ENCODE measurements around the gene CRY1. TPM values are rescaled to one million over a fixed set of nuclear protein-coding genes. Genes with fewer than 3 reads are reported as not detected.

CRY1 gene
- total and polyA plus RNA-seq, 2 of the 4 experiments (the other 2 are of a cell fraction) = 5.9 to 9.9 TPM

DNA sequence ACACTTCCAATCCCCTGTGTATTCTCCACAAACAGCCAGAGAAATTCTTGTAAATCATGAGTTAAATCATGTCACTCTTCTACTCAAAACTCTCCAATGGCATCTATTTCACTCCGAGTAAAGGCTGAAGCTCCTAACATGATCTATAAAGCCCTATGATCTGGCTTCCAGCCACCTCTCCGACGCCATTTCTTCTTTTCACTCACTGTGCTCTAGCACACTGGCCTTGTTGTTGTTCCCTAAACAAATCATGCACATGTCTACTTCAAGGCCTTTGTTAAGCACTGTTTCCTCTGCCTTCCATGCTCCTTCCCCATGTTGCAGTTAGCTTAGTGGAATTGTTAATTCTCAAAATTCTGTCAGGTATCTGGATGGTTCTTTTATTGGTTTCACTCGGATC is 76.3 kb downstream of the CRY1 start:
- H4K20me1 ChIP-seq (ENCODE audit: insufficient read depth, low read length) = no peaks in the 10 kb centered on the region
- H3K27me3 ChIP-seq (ENCODE audit: control insufficient read depth, insufficient read depth, low read length) = no peaks in the 10 kb centered on the region
- H4K8ac ChIP-seq (ENCODE audit: low read depth in 2 of 2, low read length in 2 of 2) = no peak overlapping the region
- no peak overlapping the region for H2BK5ac ChIP-seq (ENCODE audit: low read depth, low read length, poor library complexity, severe bottlenecking)
- ChIA-PET CTCF (no interaction called here), POLR2A (ENCODE audit: unreplicated experiment) (no interaction called here)
- no peak overlapping the region for H2AK9ac ChIP-seq (replicated peaks; ENCODE audit: low read depth, low read length, poor library complexity)
- no peak overlapping the region for H3K4me2 ChIP-seq (ENCODE audit: low read depth, low read length)
- no peak overlapping the region for H2BK120ac ChIP-seq (ENCODE audit: low read depth, low read length)
- H3K56ac ChIP-seq (ENCODE audit: extremely low read depth, insufficient read depth, low read length) = no peak overlapping the region
- in situ Hi-C loops (cut with MboI; ENCODE audit: low sequenced_read_pairs) (no loop called here), dilution Hi-C loops (cut with HindIII; ENCODE audit: low sequenced_read_pairs, unreplicated experiment) (no loop called here), intact Hi-C loops (cut with micrococcal nuclease) (no loop called here)
- H3K9ac ChIP-seq (ENCODE audit: low read depth, low read length) = no peak overlapping the region
- peaks cover 0 to 5% of the 10 kb centered on the region in 2 experiments; a peak in 3 of 4 replicates for H3K79me1 ChIP-seq (ENCODE audit: low read depth in 1 of 2, low read length in 2 of 2)
- no peaks in the 10 kb centered on the region for H3K9me3 ChIP-seq (ENCODE audit: control insufficient read depth, insufficient read depth, low read length)
- WGBS, 2 experiments (ENCODE audit: extremely low coverage in 2 of 2, insufficient read length in 1 of 2) = no CpG with 5 or more reads among the region's 4 CpGs
- no peak for DNase-seq
- no peak overlapping the region for H2BK20ac ChIP-seq (ENCODE audit: low read depth, low read length)
- BruUV-seq (replicated peaks) = no TSS peak
- no peak overlapping the region for H3K18ac ChIP-seq (ENCODE audit: low read depth, low read length)
- no peak overlapping the region for H3K4ac ChIP-seq (ENCODE audit: low read depth, low read length)
- no peak overlapping the region for H2AFZ ChIP-seq (replicated peaks; ENCODE audit: low read length, poor library complexity)
- no peaks in the 10 kb centered on the region for H3K4me1 ChIP-seq (ENCODE audit: control insufficient read depth, insufficient read depth, low read length)
- H3K23ac ChIP-seq (ENCODE audit: low read depth, low read length) = no peak overlapping the region
- H2BK15ac ChIP-seq (ENCODE audit: low read depth, low read length) = no peak overlapping the region
- no peaks in the 10 kb centered on the region for H3K9me1 ChIP-seq (ENCODE audit: insufficient read depth, low read length)
- no peak overlapping the region for H4K91ac ChIP-seq (ENCODE audit: insufficient read depth, low read depth, low read length)
- no peak overlapping the region for H3K4me3 ChIP-seq (ENCODE audit: insufficient read depth, low read depth, low read length)
- TF ChIP-seq RCOR1 (IDR thresholded peaks at IDR 0.05; ENCODE audit: insufficient replicate concordance, low read length) = no peak
- TF ChIP-seq CEBPB (IDR thresholded peaks at IDR 0.05; ENCODE audit: low read depth, low read length) = no peak
- TF ChIP-seq SMC3 (IDR thresholded peaks at IDR 0.05; ENCODE audit: low read depth, low read length) = no peak
- TF ChIP-seq RFX5 (IDR thresholded peaks at IDR 0.05; ENCODE audit: low read depth, low read length) = no peak
- no peak for TF ChIP-seq CHD1 (IDR thresholded peaks at IDR 0.05; ENCODE audit: low read depth, low read length)
- TF ChIP-seq MAFK (IDR thresholded peaks at IDR 0.05; ENCODE audit: low read depth, low read length) = no peak
- no peak for TF ChIP-seq FOS (IDR thresholded peaks at IDR 0.05; ENCODE audit: low read depth, low read length)
- TF ChIP-seq, protein P1, sequence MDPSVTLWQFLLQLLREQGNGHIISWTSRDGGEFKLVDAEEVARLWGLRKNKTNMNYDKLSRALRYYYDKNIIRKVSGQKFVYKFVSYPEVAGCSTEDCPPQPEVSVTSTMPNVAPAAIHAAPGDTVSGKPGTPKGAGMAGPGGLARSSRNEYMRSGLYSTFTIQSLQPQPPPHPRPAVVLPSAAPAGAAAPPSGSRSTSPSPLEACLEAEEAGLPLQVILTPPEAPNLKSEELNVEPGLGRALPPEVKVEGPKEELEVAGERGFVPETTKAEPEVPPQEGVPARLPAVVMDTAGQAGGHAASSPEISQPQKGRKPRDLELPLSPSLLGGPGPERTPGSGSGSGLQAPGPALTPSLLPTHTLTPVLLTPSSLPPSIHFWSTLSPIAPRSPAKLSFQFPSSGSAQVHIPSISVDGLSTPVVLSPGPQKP (IDR thresholded peaks at IDR 0.05; ENCODE audit: borderline replicate concordance, low read depth, low read length) = no peak
- no peak for TF ChIP-seq POLR2A (IDR thresholded peaks at IDR 0.05; ENCODE audit: low read depth, low read length)
- TF ChIP-seq, protein P2, sequence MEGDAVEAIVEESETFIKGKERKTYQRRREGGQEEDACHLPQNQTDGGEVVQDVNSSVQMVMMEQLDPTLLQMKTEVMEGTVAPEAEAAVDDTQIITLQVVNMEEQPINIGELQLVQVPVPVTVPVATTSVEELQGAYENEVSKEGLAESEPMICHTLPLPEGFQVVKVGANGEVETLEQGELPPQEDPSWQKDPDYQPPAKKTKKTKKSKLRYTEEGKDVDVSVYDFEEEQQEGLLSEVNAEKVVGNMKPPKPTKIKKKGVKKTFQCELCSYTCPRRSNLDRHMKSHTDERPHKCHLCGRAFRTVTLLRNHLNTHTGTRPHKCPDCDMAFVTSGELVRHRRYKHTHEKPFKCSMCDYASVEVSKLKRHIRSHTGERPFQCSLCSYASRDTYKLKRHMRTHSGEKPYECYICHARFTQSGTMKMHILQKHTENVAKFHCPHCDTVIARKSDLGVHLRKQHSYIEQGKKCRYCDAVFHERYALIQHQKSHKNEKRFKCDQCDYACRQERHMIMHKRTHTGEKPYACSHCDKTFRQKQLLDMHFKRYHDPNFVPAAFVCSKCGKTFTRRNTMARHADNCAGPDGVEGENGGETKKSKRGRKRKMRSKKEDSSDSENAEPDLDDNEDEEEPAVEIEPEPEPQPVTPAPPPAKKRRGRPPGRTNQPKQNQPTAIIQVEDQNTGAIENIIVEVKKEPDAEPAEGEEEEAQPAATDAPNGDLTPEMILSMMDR (conservative IDR thresholded peaks at IDR 0.05; ENCODE audit: low read depth, low read length) = no peak
- H3K36me3 ChIP-seq (ENCODE audit: control insufficient read depth, insufficient read depth, low read length) = peaks cover 3% of the 10 kb centered on the region; the same call in 1 of the 2 replicates
- no peak overlapping the region for H2AK5ac ChIP-seq (ENCODE audit: low read depth, low read length)
- no peak overlapping the region for H3K27ac ChIP-seq (ENCODE audit: insufficient read depth, low read length)
- ATAC-seq (ENCODE audit: low read depth) = no peak
- H3K14ac ChIP-seq (replicated peaks; ENCODE audit: low read depth, low read length) = no peak overlapping the region
- no peak overlapping the region for H4K5ac ChIP-seq (ENCODE audit: low read depth, low read length)

Data from IMR-90 (cell line).